Measurements from ENCODE around the gene UGT3A2.

UGT3A2 gene

GRCh38 chr5:35999547-35999946, 67.1 kb downstream of the UGT3A2 start:
- DNase-seq = no peak

- no peak for DNase-seq
These were observed 70.6 kb downstream of the UGT3A2 start for GRCh38 chr5:35996076-35996475.

GRCh38 chr5:35990941-35991611, 75.6 kb downstream of the UGT3A2 start, which contains the start of gene UGT3A1:
Gene UGT3A1, minus strand, starts transcription at chr5:35991390. Its CDS starts 150 bp downstream, at chr5:35991240.
- no peak for DNase-seq

- DNase-seq = no peak
These were observed 76.2 kb downstream of the UGT3A2 start for GRCh38 chr5:35990520-35990919.

GRCh38 chr5:35988529-35988928, 78.2 kb downstream of the UGT3A2 start:
- no peak for DNase-seq

- DNase-seq = no peak
These were observed 78.9 kb downstream of the UGT3A2 start for GRCh38 chr5:35987776-35988175.

Data from stimulated activated CD4-positive, alpha-beta T cell treated with anti-CD3 and anti-CD28 coated beads, Interleukin-2, amount 100 ng/mL, for 24 hours (primary cell).